HuH-7.5 (cell line): ENCODE results near the gene SETD3.

Source experiments
- DNase-seq: peaks from one replicate; pipeline ENCODE4 v3.0.0; 2011; ENCODE audit warnings: low spot score

Gene SETD3

GRCh38 chr14:99459481-99460100, 21.1 kb downstream of the SETD3 start:
- no peak for DNase-seq

- DNase-seq, result no peak
Observed at GRCh38 chr14:99454246-99454645, 26.4 kb downstream of the SETD3 start.

- DNase-seq, result no peak
Observed at GRCh38 chr14:99452968-99453367, 27.7 kb downstream of the SETD3 start.

- no peak for DNase-seq
Observed at GRCh38 chr14:99451234-99451633, 29.4 kb downstream of the SETD3 start.

GRCh38 chr14:99450266-99450665, 30.4 kb downstream of the SETD3 start:
- no peak for DNase-seq

GRCh38 chr14:99447739-99448138, 32.9 kb downstream of the SETD3 start:
- DNase-seq, result no peak

- no peak for DNase-seq
Observed at GRCh38 chr14:99445931-99446330, 34.7 kb downstream of the SETD3 start.

GRCh38 chr14:99441918-99442317, 38.7 kb downstream of the SETD3 start:
- no peak for DNase-seq

GRCh38 chr14:99441157-99441870, 39.3 kb downstream of the SETD3 start:
- DNase-seq, result no peak

GRCh38 chr14:99440278-99440677, 40.4 kb downstream of the SETD3 start:
- no peak for DNase-seq

GRCh38 chr14:99437706-99438105, 43.0 kb downstream of the SETD3 start:
- DNase-seq, result no peak

GRCh38 chr14:99436247-99437180, 44.1 kb downstream of the SETD3 start:
- DNase-seq, result no peak

- DNase-seq, result no peak
Observed at GRCh38 chr14:99435327-99435726, 45.3 kb downstream of the SETD3 start.

GRCh38 chr14:99432485-99432884, 48.2 kb downstream of the SETD3 start:
- DNase-seq, result no peak

- no peak for DNase-seq
Observed at GRCh38 chr14:99431986-99432385, 48.7 kb downstream of the SETD3 start.

- no peak for DNase-seq
Observed at GRCh38 chr14:99430491-99430890, 50.2 kb downstream of the SETD3 start.

GRCh38 chr14:99427632-99428300, 52.9 kb downstream of the SETD3 start:
- no peak for DNase-seq

GRCh38 chr14:99426813-99427346, 53.8 kb downstream of the SETD3 start:
- DNase-seq, result no peak

GRCh38 chr14:99426265-99426664, 54.4 kb downstream of the SETD3 start:
- no peak for DNase-seq

- no peak for DNase-seq
Observed at GRCh38 chr14:99425272-99425681, 55.4 kb downstream of the SETD3 start.

- no peak for DNase-seq
Observed at GRCh38 chr14:99424306-99424877, 56.3 kb downstream of the SETD3 start.

- no peak for DNase-seq
Observed at GRCh38 chr14:99423434-99423833, 57.2 kb downstream of the SETD3 start.
